H1 (cell line): ENCODE data around the gene DNM2. TPM values are rescaled to one million over a fixed set of nuclear protein-coding genes. Genes with fewer than 3 reads are reported as not detected.
A peak's percentile ranks its signal among the peaks of the same experiment; 100 is the strongest.

ENCODE experiments used
- CTCF ChIA-PET: fragments of 300-600 bp; sonication (Branson Sonifier 250); formaldehyde crosslinking; loops from one replicate; lab custom pipeline; 2021; ENCODE audit not compliant: partially characterized antibody; lab: Charles Lee
- POLR2A ChIA-PET: fragments of 300-600 bp; sonication (Branson Sonifier 250); formaldehyde crosslinking; loops from one replicate; lab custom pipeline; 2021; ENCODE audit warnings: inconsistent platforms; ENCODE audit not compliant: partially characterized antibody; lab: Charles Lee
- DNase-seq, 2 experiments: peaks; one replicate each; pipeline versions ENCODE4 v3.0.0 to v3.0.0-alpha.2; 2010 to 2022; ENCODE audit warnings: low spot score in 2 of 2, low read depth in 1 of 2, mixed read lengths in 1 of 2
- FAIRE-seq: peaks from 2 replicates; lab custom pipeline; 2011; peaks lifted over from hg19 to GRCh38; lab: Jason Lieb, UNC
- H2AFZ ChIP-seq: 2 replicates; pipeline ENCODE4 v1.8.1; 2012; ENCODE audit warnings: low read length, inconsistent platforms
- H2AK5ac ChIP-seq: 2 replicates; pipeline ENCODE4 v1.6.1; 2013; ENCODE audit warnings: low read depth, low read length
- H2BK120ac ChIP-seq: replicated peaks from 2 replicates; pipeline ENCODE3; 2013; ENCODE audit warnings: low read depth, low read length, inconsistent platforms
- H2BK12ac ChIP-seq: 2 replicates; pipeline ENCODE4 v1.6.1; 2013; ENCODE audit warnings: low read depth, low read length
- H2BK15ac ChIP-seq: 2 replicates; pipeline ENCODE4 v1.6.1; 2013; ENCODE audit warnings: low read length
- H2BK20ac ChIP-seq: 2 replicates; pipeline ENCODE4 v1.6.1; 2013; ENCODE audit warnings: low read length
- H2BK5ac ChIP-seq: 2 replicates; pipeline ENCODE4 v1.6.1; 2013; ENCODE audit warnings: low read depth, low read length
- H3K14ac ChIP-seq: 2 replicates; pipeline ENCODE4 v1.6.1; 2013; ENCODE audit warnings: inconsistent platforms; ENCODE audit not compliant: insufficient read length
- H3K18ac ChIP-seq: 2 replicates; pipeline ENCODE4 v1.6.1; 2013; ENCODE audit warnings: low read length; ENCODE audit errors: extremely low read depth
- H3K23ac ChIP-seq: 2 replicates; pipeline ENCODE4 v1.6.1; 2013; ENCODE audit warnings: inconsistent platforms; ENCODE audit not compliant: insufficient read length
- H3K23me2 ChIP-seq: 2 replicates; pipeline ENCODE4 v1.6.1; 2013; ENCODE audit warnings: low read depth, low read length
- H3K27ac ChIP-seq: 2 replicates; pipeline ENCODE4 v1.6.1; 2011; ENCODE audit warnings: low read depth, low read length, inconsistent platforms
- H3K27me3 ChIP-seq, 4 experiments: replicated peaks in 1 of 4; 1 replicate in 1 of 4; 2 replicates in 3 of 4; pipeline versions ENCODE4 v1.6.1 to v1.8.1; 2011 to 2013; ENCODE audit warnings: low read length in 3 of 4, mild to moderate bottlenecking in 3 of 4, inconsistent platforms in 2 of 4, mixed read lengths in 2 of 4, moderate library complexity in 1 of 4; ENCODE audit not compliant: control insufficient read depth in 3 of 4, insufficient read depth in 3 of 4; ENCODE audit errors: extremely low read depth in 1 of 4
- H3K36me3 ChIP-seq, 4 experiments: 2 replicates each; pipeline versions ENCODE4 v1.6.1 to v1.8.1; 2011 to 2013; ENCODE audit warnings: mild to moderate bottlenecking in 4 of 4, low read length in 3 of 4, moderate library complexity in 2 of 4, control low read depth in 1 of 4, inconsistent platforms in 1 of 4; ENCODE audit not compliant: insufficient read depth in 4 of 4, control insufficient read depth in 2 of 4
- H3K4ac ChIP-seq: replicated peaks from 2 replicates; pipeline ENCODE3; 2013; ENCODE audit warnings: low read length, low read depth, mixed read lengths, inconsistent platforms; ENCODE audit not compliant: insufficient read length
- H3K4me1 ChIP-seq, 4 experiments: replicated peaks in 1 of 4; 1 replicate in 1 of 4; 2 replicates in 3 of 4; pipeline versions ENCODE4 v1.6.1 to v1.8.1; 2011 to 2013; ENCODE audit warnings: low read length in 3 of 4, inconsistent platforms in 2 of 4, mixed read lengths in 1 of 4; ENCODE audit not compliant: insufficient read depth in 4 of 4, control insufficient read depth in 3 of 4
- H3K4me2 ChIP-seq, 2 experiments: 2 replicates each; pipeline versions ENCODE4 v1.6.1 to v1.8.1; 2011 to 2013; ENCODE audit warnings: low read depth in 2 of 2, low read length in 2 of 2, control low read depth in 1 of 2, inconsistent platforms in 1 of 2, mild to moderate bottlenecking in 1 of 2; ENCODE audit not compliant: insufficient read depth in 1 of 2
- H3K4me3 ChIP-seq, 4 experiments: fragments of 200-600, 300-600 bp in 1 of 4; sonication (generic), shearing (Covaris generic), sonication (Bioruptor Twin) in 1 of 4; 2 replicates each; pipeline versions ENCODE4 v1.5.1 to v1.8.1; 2011 to 2016; ENCODE audit warnings: low read length in 4 of 4, low read depth in 3 of 4, control low read depth in 2 of 4, inconsistent platforms in 2 of 4, mild to moderate bottlenecking in 2 of 4, mixed read lengths in 1 of 4, moderate library complexity in 1 of 4; ENCODE audit not compliant: insufficient read depth in 2 of 4; ENCODE audit errors: extremely low read depth in 1 of 4
- H3K56ac ChIP-seq: replicated peaks from 2 replicates; pipeline ENCODE3; 2013; ENCODE audit warnings: low read depth, mild to moderate bottlenecking, mixed read lengths, low read length, inconsistent platforms; ENCODE audit not compliant: insufficient read length
- H3K79me1 ChIP-seq: 2 replicates; pipeline ENCODE4 v1.6.1; 2013; ENCODE audit warnings: low read depth, low read length, control low read depth
- H3K79me2 ChIP-seq, 2 experiments: 2 replicates each; pipeline versions ENCODE4 v1.6.1 to v1.8.1; 2012 to 2013; ENCODE audit warnings: low read length in 2 of 2, mild to moderate bottlenecking in 2 of 2, inconsistent platforms in 1 of 2; ENCODE audit not compliant: insufficient read depth in 2 of 2, control insufficient read depth in 1 of 2
- H3K9ac ChIP-seq, 4 experiments: replicated peaks in 1 of 4; 1 replicate in 1 of 4; 2 replicates in 3 of 4; pipeline versions ENCODE4 v1.6.1 to v1.8.1; 2011 to 2013; ENCODE audit warnings: low read depth in 3 of 4, low read length in 3 of 4, control low read depth in 2 of 4, mild to moderate bottlenecking in 2 of 4, moderate library complexity in 2 of 4, inconsistent platforms in 1 of 4; ENCODE audit errors: extremely low read depth in 1 of 4
- H3K9me3 ChIP-seq, 2 experiments: 2 replicates each; pipeline versions ENCODE4 v1.6.1 to v1.8.1; 2012 to 2013; ENCODE audit warnings: mild to moderate bottlenecking in 2 of 2, moderate library complexity in 2 of 2, control low read depth in 1 of 2, inconsistent platforms in 1 of 2, low read depth in 1 of 2, low read length in 1 of 2, mixed read lengths in 1 of 2; ENCODE audit not compliant: insufficient read depth in 2 of 2
- H4K20me1 ChIP-seq, 2 experiments: replicated peaks in 1 of 2; 2 replicates each; pipeline versions ENCODE3 to v1.8.1; 2011 to 2013; ENCODE audit warnings: inconsistent platforms in 2 of 2, low read length in 2 of 2, mild to moderate bottlenecking in 1 of 2; ENCODE audit not compliant: insufficient read depth in 2 of 2, control insufficient read depth in 1 of 2
- H4K5ac ChIP-seq: 2 replicates; pipeline ENCODE4 v1.6.1; 2013; ENCODE audit warnings: low read length, low read depth, mixed read lengths, inconsistent platforms; ENCODE audit not compliant: insufficient read length
- H4K8ac ChIP-seq: 2 replicates; pipeline ENCODE4 v1.8.0; 2013; ENCODE audit warnings: mild to moderate bottlenecking, moderate library complexity, low read length, inconsistent platforms; ENCODE audit not compliant: insufficient read depth; ENCODE audit errors: extremely low read depth
- H4K91ac ChIP-seq: replicated peaks from 2 replicates; pipeline ENCODE3; 2013; ENCODE audit warnings: low read length, mixed read lengths, inconsistent platforms; ENCODE audit not compliant: insufficient read length
- ATF2 ChIP-seq: IDR thresholded peaks from 2 replicates; pipeline ENCODE4 v1.6.1; 2012; ENCODE audit warnings: low read length, inconsistent platforms
- CTCF ChIP-seq, 3 experiments: IDR thresholded peaks; 1 replicate in 2 of 3; 2 replicates in 1 of 3; pipeline versions ENCODE4 v1.5.1 to v1.6.1; 2011; ENCODE audit warnings: low read length in 3 of 3, mild to moderate bottlenecking in 3 of 3, inconsistent platforms in 2 of 3, low read depth in 1 of 3, moderate library complexity in 1 of 3; ENCODE audit not compliant: insufficient read depth in 1 of 3; ENCODE audit errors: control extremely low read depth in 1 of 3
- EGR1 ChIP-seq: IDR thresholded peaks from 2 replicates; pipeline ENCODE4 v1.6.1; 2011; ENCODE audit warnings: low read depth, low read length, borderline replicate concordance
- KDM1A ChIP-seq: fragments of 200-600, 300-600 bp; sonication (generic); IDR thresholded peaks from 2 replicates; pipeline ENCODE4 v1.7.1; 2016; ENCODE audit warnings: mild to moderate bottlenecking, low read length, borderline replicate concordance
- RAD21 ChIP-seq, 2 experiments: IDR thresholded peaks in 1 of 2; conservative IDR thresholded peaks in 1 of 2; 2 replicates each; pipeline ENCODE4 v1.6.1; 2011; ENCODE audit warnings: low read depth in 2 of 2, low read length in 2 of 2, improper control_type of control experiment in 1 of 2, inconsistent platforms in 1 of 2, mild to moderate bottlenecking in 1 of 2, moderate library complexity in 1 of 2
- WGBS, 2 experiments: shearing (Covaris generic) in 1 of 2; methylation state at CpG; one replicate each; pipeline versions ENCODE4 v1.1.6 to v1.1.7; 2013 to 2015; ENCODE audit warnings: low lambda C conversion rate in 2 of 2, mixed read lengths in 2 of 2, inconsistent platforms in 1 of 2, low coverage in 1 of 2, missing lambda C conversion rate in 1 of 2; ENCODE audit not compliant: insufficient replicate concordance in 2 of 2, insufficient coverage in 1 of 2, insufficient read length in 1 of 2; ENCODE audit errors: extremely low coverage in 1 of 2, missing lambda C conversion rate in 1 of 2; 5-methylcytosine and 5-hydroxymethylcytosine counted together
- polyA plus RNA-seq, 7 experiments: library from polyadenylated mRNA; depleted of rRNA in 3 of 7; stranded (reverse) in 5 of 7; unstranded in 2 of 7; fragments of >200 nt in 5 of 7; fragments of 200-250 nt in 2 of 7; gene quantifications; 1 replicate in 5 of 7; 2 replicates in 1 of 7; 4 replicates in 1 of 7; pipeline versions ENCODE4 v1.2.1 to v1.2.3, GENCODE V29; 2011 to 2013; ENCODE audit warnings: missing spikeins in 2 of 7, mixed read lengths in 2 of 7
- total RNA-seq: library from RNA; stranded (reverse); fragmentation: NEBNext Ultra II Directional; extraction: Animal tissue kit (Norgen Biotek cat#: 25700); gene quantifications from 2 replicates; pipeline ENCODE4 v1.2.1, GENCODE V29; 2021

DNM2 gene
- total and polyA plus RNA-seq, 2 of the 8 experiments (the other 6 are each of a cell fraction or from before 2014, with no cell fraction given), result 61.9 to 120 TPM

GRCh38 chr19:10769533-10770491 lies 51.9 kb downstream of the DNM2 start:
- Histone ChIP-seq H3K9ac (no peak overlapping the region), H2BK5ac (peak overlapping the region; percentile 61), H2BK20ac (no peak overlapping the region), H3K23ac (no peak overlapping the region), H3K79me1 (peaks cover 12% of the 10 kb centered on the region), H3K79me2 (peaks cover 0 to 6% of the 10 kb centered on the region in 2 experiments; a peak in 2 of 4 replicates), H3K4me2 (no peak overlapping the region), H3K27ac (no peak overlapping the region; the same call in 1 of the 2 replicates), H2AK5ac (no peak overlapping the region), H2BK120ac (no peak overlapping the region), H3K9me3 (no peaks in the 10 kb centered on the region), H3K36me3 (peaks cover 0 to 11% (median 5%) of the 10 kb centered on the region in 4 experiments; a peak in 4 of 8 replicates), H3K56ac (no peak overlapping the region), H4K5ac (no peak overlapping the region), H3K23me2 (no peaks in the 10 kb centered on the region), H2BK12ac (no peak overlapping the region), H3K27me3 (no peaks in the 10 kb centered on the region), H3K4me3 (no peak overlapping the region), H3K4ac (no peak overlapping the region), H3K14ac (no peak overlapping the region), H2BK15ac (no peak overlapping the region), H2AFZ (no peak overlapping the region), H3K4me1 (peaks cover 0 to 6% (median 1%) of the 10 kb centered on the region in 4 experiments; a peak in 1 of 7 replicates), H4K91ac (no peak overlapping the region), H4K8ac (peak overlapping the region; percentile 36; the same call in 1 of the 2 replicates), H3K18ac (no peak overlapping the region), H4K20me1 (peaks cover 0 to 14% of the 10 kb centered on the region in 2 experiments)
- 86% methylated on average over 21 of the region's 21 CpGs; no CpG with 5 or more reads in 1 of the 2 experiments for WGBS, 2 experiments
- ChIA-PET CTCF (interaction anchor here (0.5 to 3.4 kb wide), 18 partner anchors 11 to 94 kb away, joined by 3 to 19 read pairs (median 4); partner anchors contain the start of genes DNM2 and QTRT1), POLR2A (interaction anchor here (0.6 to 1.9 kb wide), 6 partner anchors 10 to 76 kb away, joined by 3 to 7 read pairs (median 4); partner anchors contain the start of gene TMED1)
- DNase-seq (no peak), FAIRE-seq (no peak)
- TF ChIP-seq KDM1A (peak; percentile 85), RAD21 (IDR thresholded peaks at IDR 0.05 in 1 of 2, conservative IDR thresholded peaks at IDR 0.05 in 1 of 2; ENCODE audit: low read depth in 2 of 2, low read length in 2 of 2) (peak; percentile 50 to 57), CTCF (IDR thresholded peaks at IDR 0.05; ENCODE audit: control extremely low read depth in 1 of 3, insufficient read depth in 1 of 3, low read depth in 1 of 3, low read length in 3 of 3) (peak in 2 of 3 experiments; percentile 15 to 18; a peak in 2 of 4 replicates), EGR1 (no peak), ATF2 (no peak)
